GM12865 (cell line): Measurements from ENCODE around the gene TRAPPC5.

Source experiments
- DNase-seq: peaks from one replicate; pipeline ENCODE4 v3.0.0; 2010; ENCODE audit warnings: low read depth
- H3K4me3 ChIP-seq: 2 replicates; pipeline ENCODE4 v1.5.1; 2011; ENCODE audit warnings: mild to moderate bottlenecking, low read depth, low read length, control low read depth
- TF ChIP-seq, protein P1 (sequence below): IDR thresholded peaks from 2 replicates; pipeline ENCODE4 v1.5.1; 2011; ENCODE audit warnings: low read length, control low read depth, low read depth, inconsistent platforms; ENCODE audit not compliant: insufficient read depth; ENCODE audit errors: missing control alignments

TRAPPC5 gene

DNA sequence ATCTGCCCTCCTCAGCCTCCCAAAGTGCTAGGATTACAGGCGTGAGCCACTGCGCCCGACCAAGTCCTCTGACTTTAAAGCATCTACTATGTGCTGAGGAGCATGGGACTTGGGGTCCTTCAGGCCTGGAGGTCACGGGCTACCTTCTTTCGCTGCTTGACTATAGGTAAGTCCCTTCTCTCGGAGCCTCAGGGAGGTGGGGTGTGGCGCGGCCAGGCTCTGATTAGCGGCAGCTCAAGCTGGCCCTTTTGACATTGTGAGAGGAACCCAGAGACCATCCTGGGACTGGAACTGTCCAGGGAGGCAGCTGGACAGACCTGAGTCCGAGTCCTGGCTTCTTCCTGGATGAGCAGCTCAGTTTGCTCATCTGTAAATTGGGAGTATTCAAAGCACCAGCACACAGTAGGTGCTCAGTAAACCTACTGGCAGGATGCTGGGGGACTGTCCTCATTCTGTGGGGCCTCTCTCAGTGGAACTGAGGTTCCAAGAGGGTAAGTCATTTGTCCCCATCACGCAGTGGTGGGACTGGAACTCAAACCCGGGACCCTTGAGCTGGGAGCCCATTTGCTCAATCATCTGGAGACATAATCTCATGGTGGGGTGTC is 20.5 kb downstream of the TRAPPC5 start:
- TF ChIP-seq, protein P1, sequence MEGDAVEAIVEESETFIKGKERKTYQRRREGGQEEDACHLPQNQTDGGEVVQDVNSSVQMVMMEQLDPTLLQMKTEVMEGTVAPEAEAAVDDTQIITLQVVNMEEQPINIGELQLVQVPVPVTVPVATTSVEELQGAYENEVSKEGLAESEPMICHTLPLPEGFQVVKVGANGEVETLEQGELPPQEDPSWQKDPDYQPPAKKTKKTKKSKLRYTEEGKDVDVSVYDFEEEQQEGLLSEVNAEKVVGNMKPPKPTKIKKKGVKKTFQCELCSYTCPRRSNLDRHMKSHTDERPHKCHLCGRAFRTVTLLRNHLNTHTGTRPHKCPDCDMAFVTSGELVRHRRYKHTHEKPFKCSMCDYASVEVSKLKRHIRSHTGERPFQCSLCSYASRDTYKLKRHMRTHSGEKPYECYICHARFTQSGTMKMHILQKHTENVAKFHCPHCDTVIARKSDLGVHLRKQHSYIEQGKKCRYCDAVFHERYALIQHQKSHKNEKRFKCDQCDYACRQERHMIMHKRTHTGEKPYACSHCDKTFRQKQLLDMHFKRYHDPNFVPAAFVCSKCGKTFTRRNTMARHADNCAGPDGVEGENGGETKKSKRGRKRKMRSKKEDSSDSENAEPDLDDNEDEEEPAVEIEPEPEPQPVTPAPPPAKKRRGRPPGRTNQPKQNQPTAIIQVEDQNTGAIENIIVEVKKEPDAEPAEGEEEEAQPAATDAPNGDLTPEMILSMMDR = no peak
- DNase-seq = peak; percentile 69
- H3K4me3 ChIP-seq = peak overlapping the region; percentile 94

DNA sequence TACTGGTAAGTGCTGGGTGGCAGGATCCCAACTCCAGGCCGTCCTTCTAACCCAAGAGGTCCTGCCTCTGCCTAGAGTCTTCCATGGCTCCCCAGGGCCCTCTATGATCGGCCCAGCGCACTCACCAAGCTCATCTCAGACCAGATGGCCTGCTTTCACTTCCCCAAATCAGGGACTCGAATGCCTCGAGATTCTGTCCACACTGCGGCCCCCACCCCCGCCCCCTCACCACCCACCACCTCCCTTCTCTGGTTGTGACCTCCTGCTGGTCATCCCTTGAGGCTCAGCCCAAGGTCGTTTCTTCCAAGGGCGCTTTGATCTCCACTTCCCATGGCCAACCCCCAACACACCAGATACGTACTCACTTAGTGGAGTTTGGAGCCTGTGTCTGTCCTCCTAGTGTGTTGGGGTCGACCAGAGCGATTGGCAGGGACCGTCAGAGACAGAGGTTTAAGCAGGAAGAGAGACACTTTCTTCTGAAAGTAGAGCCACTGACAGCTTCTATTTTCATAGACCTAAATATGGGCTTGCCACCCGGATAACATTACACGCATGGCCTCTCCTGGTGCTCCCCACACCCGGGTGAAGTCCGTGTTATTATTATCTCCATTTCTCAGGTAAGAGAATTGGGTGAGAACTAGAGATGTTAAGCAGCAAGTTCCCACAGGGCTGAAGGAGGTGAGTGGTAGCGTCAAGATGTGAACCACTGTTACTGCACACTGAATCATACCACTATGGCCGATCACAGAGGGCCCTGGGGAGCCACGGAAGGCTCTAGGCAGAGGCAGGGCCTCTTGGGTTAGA is 21.2 kb downstream of the TRAPPC5 start, which contains the start of gene FCER2:
TSS of gene FCER2 (minus strand) at position 478 of the 804 bp plus-strand sequence. CDS start 2,371 bp downstream, outside the sequence.
- TF ChIP-seq, protein P1 = no peak
- DNase-seq = peak; percentile 97
- peak within 1 kb of the TSS; percentile 94 for H3K4me3 ChIP-seq

DNA sequence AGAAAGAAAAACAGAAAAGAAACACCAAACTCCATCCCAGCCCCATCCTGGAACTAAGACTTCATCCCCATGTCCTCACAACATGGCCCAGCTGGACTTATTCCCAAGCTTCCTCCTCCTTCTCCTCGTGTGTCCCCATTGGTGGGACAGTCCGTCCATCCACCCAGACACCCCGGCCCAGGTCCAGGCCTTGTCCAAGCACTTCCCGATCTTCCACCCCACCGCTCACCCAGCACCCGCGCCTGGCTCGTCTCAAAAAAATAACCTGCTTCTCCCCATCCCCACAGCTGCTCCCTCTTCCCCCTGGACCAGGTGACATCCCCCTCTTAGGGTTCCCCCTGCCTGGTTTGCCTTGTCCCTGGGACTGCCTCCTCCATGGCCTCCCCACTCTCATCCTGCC is 22.7 kb downstream of the TRAPPC5 start:
- TF ChIP-seq, protein P1 = no peak
- no peak for DNase-seq
- H3K4me3 ChIP-seq = peak overlapping the region; percentile 94

DNA sequence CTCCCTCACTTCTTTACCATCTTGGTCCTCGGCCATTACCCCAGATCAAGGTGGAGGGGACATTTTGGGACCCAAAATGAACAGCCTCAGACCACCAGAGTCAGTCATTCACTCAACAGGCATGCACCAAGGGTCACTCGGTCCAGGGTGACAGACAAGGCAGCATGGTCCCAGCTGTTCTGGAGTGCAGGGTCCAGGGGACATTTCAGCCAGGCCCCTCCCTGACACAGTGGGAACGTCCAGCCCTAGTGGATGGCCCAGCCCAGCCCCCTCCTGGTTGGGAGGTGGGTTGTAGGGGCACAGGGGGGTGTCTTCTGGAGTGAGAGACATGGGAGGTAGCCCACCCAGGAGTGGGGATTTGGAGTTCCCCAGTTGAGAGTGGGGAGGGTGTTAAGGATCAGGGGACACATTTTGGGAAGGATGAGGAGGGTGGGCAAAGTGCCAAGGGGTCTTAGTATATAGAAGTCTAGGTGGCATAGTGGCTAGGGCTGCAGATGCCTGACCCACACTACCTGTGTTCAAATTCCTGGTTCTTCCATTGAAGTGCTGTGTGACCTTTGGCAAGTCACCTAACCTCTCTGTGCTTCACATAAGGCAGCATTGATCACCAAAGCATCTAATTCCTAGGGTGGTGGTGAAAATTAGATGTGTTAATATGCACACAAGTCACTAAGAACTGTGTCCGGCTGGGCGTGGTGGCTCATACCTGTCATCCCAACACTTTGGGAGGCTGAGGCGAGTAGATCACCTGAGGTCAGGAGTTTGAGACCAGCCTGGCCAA is 23.8 kb downstream of the TRAPPC5 start:
- H3K4me3 ChIP-seq = no peak overlapping the region
- no peak for DNase-seq
- TF ChIP-seq, protein P1 = no peak

DNA sequence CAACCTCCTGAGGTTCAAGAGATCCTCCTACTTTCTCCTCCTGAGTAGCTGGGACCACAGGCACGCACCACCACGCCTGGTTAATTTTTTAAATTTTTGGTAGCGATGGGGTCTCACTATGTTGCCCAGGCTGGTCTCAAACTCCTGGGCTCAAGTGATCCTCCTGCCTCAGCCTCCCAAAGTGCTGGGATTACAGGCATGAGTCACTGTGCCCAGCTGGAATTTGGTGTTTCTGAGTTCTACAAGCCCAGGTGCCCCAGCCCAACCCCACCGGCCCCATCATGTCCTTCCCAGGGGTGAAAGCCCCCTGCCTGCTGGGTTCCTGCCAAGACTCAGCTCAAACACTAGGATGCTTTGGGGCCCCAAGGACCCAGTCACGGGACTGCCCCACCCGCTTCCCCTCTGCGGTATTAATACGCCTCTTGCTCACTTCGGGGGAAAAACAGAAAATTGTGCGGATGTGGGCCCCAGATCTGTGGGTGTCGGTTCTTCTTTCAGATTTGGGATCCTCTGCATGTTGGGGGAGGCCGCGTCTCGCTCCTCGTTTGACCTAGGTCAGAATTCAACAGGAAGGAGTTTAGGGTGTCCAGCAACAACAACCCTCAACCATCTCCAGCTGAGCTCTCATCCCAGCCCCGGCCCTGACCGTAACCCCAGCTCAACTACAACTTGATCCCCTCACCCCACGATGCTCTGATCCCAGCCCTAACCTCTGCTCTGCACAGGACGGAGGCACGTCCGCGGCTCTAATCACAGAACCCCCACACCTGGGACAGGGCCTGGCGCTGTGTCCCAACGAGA is 25.0 kb downstream of the TRAPPC5 start:
- DNase-seq = peak; percentile 97
- H3K4me3 ChIP-seq = peak overlapping the region; percentile 10; the same call in 1 of the 2 replicates
- TF ChIP-seq, protein P1 = no peak
